T-helper 2 cell treated with Interferon-gamma antibody and Interleukin-4, amounts not matched to agents 100 ng/mL and 5 ng/mL, for 36 hours (primary cell): ENCODE results near the gene SERPINA6. TPM values are rescaled to one million over a fixed set of nuclear protein-coding genes. Genes with fewer than 3 reads are reported as not detected.
"Not testable (repeated sequence)": the region's sequence is repeated elsewhere in the genome, so short reads cannot be mapped to it uniquely, and the experiment has no call there.

Source experiments
- intact Hi-C: fragments of 100-400 bp; cut with micrococcal nuclease; formaldehyde crosslinking; loops from one replicate; pipeline ENCODE4 v1.15.1; 2023
- total RNA-seq: library from RNA; stranded (reverse); gene quantifications from 2 replicates; pipeline ENCODE4 v1.2.3, GENCODE V29; 2022

The SERPINA6 gene
- total RNA-seq, 1 donor from 2014 or later: not detected

DNA sequence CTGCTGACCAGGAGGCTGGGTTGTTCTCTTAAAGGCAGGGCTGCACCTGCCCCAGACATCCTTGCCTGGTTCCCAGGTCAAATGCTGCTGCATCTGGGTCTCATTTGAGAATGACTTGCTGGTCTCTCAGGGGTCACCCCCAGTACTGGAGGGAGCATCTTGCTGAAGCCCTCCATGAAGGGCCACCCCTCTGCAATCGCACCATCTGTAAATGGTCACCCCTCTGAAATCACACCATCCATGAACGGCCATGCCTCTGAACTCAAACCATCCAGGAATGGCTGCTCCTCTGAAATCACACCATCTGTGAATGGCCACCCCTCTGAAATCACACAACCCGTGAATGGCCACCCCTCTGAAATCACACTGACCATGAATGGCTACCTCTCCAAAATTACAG, 7.3 kb upstream of the SERPINA6 start:
- intact Hi-C loops: no loop called here

DNA sequence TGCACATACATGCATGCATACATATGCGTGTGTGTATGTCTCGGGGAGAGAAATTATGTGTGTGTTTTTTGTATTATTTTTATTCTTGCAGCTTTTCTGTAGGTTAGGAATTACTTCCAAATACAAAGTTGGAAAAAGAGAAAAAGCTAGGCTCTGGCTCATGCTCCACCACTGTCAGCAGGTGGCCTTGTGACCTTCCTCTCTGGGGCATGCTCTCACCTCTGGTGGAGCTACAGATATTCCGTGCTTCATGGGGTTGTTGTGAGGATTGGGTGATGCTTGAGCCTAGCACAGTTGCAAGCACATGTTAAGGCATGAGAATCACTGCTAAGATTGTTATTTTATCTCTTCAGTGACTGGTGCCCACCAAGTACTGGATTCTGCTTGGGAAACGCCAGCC, 6.7 kb upstream of the SERPINA6 start:
- intact Hi-C loops: no loop called here

DNA sequence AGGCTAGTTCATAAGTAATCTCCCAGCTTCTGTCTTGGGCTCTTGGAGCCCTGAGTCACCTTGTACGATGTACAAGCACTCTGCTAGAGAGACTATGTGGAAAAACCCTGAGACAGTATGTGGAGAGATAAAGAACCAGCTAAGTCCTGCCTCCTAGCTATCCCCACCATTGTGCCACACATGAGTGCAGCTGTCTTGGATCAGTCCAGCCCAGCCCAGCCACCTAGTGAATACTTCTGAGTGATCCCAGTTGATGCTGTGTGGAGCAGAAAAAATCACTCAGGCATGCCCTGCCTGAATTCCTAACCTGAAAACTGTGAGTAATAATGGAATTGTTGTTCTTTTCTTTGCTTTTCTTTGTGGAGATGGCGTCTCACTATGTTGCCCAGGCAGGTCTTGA, 5.1 kb upstream of the SERPINA6 start:
- intact Hi-C loops: no loop called here

DNA sequence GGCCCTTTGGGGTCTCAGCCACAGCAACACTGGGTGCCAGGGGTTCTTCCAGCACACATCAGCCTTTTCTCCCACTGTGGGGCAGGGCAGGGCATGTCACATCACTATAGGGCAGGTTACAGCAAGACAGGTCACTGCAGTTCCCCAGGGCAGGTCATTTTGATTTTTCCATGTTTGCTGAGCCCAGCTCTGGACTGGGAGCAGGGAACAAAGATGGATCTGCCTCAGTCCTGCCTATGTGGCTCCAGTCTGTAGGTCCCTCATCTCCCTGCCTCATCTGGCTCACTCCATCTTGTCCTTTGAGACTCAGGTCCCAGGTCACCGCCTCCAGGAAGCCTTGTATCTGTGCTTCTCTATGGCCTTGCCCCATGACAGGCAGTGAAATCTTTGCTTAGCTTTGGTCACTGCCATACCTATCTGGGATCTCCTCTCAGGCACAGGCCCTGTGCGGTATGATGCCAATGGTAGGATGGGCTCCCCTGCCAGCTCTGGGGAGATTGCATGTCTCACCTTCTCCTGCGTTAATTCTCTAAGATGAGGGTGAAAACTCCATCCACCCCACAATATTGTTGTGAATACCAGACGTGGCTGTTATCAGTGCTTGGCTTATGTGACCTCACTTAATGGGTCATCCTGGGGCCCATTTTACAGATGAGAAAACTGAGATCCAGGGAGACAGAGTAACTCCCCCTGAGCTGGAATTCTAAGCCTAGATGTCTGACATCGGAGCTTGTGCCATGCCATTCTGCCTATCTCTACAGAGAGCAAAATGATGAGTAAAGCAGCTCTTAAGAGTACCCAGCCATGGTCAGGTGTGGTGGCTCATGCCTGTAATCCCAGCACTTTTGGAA, 1.5 kb downstream of the SERPINA6 start:
- intact Hi-C loops: no loop called here

DNA sequence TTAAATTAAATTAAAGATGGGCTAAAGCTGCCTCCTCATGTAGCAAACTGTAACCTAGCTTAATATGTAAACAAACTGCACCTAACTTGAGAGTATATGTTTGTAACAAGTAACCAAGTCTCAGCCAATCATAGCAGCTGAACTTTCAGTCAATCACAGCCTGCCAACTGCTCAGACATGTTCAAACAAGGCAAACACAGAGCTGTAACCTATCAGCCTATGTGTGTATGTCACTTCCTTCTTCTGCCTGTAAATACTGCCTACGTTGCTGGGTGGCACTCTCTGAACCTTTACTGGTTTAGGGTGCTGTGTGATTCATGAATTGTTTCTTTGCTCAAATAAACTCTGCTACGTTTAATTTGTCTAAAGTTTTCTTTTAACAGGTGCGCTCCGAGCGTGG, 2.9 kb downstream of the SERPINA6 start:
- intact Hi-C loops: no loop called here

DNA sequence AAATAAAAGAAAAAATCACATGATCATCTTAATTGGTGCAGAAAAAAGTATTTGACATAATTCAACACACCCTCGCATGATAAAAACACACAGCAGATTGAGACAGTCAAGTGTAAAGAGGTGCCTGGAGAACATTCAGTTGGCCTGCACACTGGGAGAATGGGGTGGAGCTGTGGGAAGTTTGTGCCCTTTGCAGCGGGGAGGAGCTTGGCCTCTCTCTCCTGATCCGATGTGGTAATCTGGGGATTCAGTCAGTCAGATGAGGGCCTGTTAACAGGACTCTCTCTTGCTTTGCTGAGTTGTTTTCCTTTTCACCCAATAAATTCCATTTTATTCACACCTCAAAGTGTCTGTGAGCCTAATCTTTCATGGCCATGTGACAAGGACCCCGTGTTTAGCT, 5.9 kb downstream of the SERPINA6 start:
- intact Hi-C loops: no loop called here

DNA sequence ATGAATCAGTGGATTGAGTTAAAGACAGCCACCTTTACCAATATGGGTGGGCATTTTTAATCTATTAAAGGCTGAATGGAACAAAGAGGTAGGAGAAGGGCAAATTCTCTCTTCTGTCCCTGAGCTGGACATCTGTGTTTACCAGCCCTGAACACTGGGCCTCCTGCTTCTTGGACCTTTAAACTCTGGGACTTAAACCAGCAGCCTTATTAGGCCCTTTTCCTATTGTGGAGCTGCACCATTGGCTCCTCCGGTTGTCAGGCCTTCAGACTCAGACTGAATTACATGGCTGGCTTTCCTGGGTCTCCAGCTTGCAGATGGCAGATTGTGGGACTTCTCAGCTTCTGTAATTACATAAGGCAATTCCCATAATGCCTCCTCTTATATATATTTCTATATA, 6.4 kb downstream of the SERPINA6 start:
- intact Hi-C loops: no loop called here

DNA sequence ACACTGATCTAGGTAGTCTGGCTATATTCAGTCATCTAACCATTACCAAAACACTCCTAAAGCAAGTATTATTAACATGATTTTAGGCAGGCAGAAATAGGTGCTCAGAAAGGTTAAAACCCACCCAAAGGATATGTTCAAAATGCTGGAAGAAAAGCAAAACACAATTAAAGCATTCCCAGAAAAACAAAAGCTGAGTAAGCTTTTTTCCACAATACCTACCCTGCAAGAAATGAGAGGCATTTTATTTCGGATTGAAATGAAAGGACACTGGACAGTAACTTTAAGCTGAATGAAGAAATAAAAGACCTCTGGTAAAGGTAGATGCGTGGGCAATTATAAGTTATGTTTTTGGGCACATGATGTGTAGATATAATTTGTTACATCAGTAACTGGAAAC, 8.2 kb downstream of the SERPINA6 start:
- intact Hi-C loops: no loop called here

DNA sequence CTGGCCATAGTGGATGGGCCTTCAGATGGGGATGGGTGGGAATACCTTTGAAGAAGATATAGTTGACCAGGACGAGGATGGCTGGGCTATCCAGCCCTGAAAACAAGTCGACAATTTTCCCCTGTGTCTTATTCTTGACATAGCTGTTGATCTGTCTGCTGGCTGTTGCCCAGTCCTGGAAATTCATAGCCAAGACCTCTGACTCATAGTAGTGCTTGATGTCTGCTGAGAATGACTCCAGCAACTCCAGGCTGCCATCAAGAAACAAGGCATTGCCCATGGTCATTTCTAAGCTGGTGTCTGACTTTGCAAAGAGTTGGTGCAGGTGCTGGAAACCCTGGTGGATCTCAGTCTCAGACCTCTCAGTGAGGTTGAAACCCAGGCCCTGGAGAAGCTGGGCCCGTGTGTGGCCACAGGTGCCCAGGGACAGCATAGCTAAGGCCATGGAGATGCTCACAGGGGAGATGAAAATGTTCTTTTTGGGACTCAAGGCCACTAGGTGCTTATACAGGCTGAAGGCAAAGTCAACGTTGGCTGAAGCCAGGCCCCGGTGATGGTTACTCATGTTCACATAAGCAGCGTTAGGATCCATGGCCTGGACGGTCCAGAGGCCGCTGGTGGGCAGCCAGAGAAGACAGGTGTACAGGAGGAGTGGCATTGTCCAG, 9.0 kb downstream of the SERPINA6 start:
- intact Hi-C loops: no loop called here

DNA sequence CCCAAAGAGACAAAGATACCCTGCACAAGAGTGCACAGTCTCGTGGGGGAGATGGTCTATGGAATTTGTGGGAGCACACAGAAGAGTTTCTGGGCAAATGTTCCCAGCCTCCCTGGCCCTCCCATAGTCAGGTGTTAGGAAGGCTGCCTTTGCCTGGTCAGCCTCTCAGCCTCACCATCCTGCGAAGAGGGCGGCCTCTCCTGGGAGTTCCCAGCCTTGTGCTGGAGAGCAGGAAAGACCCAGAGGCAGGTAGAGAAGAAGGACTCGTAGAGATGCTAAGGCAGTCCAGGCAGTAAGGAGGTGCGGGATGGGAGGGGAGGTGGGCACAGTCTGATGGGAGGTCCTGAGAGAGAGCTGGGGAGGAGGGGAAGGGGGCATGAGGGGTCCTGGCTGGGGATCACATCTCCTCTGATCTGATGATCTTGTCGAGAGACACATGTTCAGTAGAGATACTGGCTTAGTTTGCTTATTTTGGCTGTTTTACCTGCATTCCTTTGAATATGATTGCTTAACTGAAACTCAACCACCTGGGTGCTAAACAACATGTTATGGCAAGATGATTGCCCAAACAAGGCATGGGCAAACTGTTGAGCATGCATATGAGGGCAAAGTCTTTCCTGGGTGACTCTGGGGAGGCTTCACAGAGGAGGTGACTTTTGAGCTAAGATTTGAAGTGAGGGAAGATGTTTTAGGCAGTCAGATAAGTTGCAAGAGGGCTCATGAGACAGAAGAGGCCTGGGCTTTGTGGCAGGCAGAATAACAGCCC, 10.5 kb downstream of the SERPINA6 start:
- intact Hi-C loops: no loop called here

DNA sequence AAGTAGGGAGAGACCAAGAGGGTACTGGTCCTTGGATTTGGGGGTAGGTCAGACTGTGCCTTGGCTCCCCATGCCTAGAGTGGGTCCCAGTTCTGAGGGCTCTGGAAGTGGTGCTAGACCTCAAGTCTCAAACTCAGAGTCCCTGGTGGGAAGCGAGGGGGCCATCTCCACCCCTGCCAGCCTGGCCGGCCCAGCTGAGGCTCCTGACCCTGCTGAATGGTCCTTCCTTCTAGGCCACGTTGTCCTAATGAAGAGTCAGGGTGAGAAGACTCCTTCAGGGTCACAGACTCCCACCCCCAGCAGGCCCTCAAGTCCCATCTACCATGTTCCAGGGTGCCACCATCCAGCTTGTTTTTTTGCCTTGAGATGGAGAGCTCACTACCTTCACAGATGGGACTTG, 12.9 kb downstream of the SERPINA6 start:
- intact Hi-C loops: no loop called here

DNA sequence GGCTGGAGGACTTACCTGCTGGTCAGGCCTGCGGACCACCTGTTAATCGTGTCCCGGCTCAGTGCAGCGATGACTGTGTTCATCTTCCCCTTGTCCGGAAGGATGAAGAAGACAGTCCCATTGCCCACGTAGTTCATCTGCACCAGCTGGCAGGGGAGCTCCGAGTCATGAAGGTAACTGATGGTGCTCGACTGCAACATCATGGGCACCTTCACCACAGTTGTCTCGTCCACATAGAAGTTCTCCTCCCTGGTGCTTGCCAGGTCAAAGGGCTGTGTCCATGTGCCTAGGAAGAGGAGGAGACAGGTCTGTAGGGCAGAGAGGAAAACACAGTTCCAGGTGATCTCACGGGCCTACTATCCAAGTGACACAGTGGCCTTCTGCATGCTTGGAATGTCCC, 13.4 kb downstream of the SERPINA6 start:
- intact Hi-C loops: no loop called here

DNA sequence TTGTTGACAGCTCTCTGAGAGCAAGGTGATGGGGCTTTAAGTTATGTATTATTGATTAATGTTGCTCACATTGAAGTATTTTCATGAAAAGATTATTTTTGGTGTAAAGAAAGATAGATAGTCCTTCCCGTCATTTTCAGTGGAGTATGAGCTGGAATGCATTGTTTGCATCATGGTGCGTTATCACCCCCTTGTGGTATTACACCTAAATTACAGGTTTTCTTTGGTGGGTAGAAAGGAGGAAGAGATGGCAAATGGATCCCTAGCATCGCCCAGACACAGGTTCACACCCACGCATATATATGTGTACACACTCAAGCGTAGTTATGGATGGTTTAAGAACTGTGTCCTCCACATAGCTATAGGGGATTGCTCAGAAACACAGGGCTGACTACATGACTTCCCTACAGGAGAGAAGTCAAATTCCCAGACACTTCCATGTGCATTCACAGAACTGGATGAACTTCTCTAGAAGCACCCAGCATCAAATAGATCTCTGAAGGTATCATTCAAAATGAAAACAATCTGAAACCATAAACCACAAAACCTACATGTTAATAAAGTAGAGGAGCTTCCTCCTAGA, 15.6 kb downstream of the SERPINA6 start:
- intact Hi-C loops: no loop called here

DNA sequence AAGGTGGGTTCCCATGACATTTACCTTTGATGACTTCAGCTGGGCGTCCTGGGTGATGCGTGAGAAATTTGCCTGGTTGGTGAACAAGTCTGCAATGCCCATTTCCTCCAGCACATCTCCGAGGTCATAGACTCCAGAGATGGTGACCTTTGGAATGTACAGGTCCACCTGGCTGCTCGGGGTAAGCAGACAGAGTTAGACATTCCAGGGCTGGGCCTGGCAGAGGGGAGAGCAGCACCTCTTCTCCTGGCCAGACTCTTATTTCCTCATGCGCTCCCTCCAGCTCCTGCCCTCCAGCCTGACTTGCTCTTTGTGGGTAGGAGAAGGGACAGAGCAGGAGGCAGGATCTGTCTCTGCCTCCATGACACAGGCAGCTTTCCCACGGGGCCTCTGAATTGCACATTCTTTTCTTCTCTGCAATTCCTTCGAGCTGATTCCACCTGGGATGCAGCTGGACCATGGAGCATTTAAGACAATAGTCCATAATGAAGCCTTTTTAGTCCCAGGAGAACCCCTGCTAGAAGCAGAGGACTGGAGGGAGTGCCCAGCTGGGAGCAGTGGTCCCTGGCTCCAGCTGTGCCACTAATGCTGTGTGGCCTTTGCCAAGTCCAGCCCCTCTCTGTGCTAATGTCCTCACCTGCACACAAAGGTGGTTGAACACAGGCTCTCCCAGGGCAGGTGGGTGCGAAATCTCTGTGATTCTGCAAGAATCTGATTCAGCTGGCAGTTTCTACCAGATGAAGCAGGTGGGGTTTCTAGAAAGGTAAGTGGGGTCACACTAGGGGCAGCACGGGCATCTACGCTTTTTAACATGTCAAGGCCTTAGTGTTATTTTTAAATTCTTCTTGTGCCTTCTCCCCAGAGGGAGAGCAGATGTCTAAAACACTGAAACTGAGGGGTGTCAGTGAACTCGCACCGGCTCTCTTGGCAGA, 16.8 kb downstream of the SERPINA6 start:
- intact Hi-C loops: no loop called here

DNA sequence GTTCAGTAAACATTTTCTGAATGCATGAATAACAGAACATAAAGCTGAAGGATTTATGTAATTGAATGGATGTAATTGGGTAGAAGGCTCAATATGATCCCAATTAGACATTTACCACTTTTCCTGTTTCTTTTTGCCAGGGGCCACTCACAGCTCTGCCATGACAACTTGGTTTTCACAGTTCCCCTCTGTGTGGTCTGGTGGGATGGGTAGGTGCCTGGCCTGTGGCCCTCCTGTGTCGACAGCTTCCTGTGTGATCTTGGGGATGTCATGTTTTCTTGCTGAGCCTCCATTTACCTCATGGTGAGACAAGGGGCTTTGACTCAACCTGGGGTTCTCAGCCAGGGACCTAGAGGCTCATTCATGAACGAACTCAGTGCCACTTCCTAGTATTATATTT, 17.5 kb downstream of the SERPINA6 start:
- intact Hi-C loops: no loop called here

DNA sequence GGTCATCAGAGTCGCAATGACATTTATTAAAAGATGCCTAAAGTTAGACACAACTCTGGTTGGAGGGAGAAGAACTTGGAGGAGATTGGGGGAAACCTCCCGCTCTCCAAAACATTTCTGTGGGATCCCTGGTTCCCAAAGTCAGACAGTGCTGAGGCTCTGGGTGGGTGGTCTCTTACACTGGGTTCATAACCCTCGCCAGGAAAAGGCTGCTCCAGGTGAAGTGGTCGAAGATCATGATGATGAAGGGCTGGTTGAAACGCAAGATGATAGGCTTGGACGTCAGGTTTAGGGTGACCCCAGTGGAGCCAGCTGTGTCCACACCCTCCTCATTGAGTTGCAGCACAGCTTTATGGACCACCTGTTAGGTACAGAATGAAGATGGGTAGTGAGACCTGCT, 18.9 kb downstream of the SERPINA6 start:
- intact Hi-C loops: no loop called here

DNA sequence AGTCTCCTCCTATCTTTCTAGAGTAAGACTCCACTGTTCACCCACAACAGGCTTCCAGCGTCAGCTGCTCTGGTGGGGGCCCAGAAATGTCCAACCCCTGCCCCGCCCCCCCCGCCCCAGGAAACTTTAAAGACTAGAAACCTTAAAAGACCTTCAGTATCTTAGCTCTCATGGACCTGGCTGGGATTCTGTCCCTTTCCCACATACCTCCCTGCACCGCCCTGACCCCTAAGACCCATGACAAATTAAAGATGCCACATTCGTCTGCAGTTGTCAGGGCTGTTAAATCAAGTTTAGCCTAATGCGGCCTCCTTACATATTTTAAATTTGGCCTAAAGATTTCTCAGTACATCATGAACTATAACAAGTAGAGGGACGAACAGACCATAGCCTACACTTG, 20.0 kb downstream of the SERPINA6 start:
- intact Hi-C loops: no loop called here

DNA sequence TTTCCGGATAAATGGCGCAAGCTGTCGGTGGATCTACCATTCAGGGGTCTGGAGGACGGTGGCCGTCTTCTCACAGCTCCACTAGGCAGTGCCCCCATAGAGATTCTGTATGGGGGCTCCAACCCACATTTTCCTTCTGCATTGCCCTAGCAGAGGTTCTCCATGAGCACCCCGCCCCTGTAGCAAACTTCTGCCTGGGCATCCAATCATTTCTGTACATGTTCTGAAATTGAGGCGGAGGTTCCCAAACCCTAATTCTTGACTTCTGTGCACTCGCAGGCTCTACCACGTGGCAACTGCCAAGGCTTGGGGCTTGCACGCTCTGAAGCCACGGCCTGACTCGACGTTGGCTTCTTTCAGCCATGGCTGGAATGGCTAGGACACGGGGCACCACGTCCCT, 25.0 kb downstream of the SERPINA6 start:
- intact Hi-C loops: no loop called here

DNA sequence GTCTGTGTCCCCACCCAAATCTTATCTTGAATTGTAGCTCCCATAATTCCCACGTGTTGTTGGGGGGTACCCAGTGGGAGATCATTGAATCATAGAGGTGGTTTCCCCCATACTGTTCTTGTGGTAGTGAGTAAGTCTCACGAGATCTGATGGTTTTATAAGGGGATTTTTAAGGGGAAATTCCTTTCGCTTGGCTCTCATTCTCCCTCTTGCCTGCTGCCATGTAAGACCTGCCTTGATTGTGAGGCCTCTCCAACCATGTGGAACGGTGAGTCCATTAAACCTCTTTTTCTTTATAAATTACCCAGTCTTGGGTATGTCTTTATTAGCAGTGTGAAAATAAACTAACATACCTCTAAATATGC, 27.0 kb downstream of the SERPINA6 start:
- intact Hi-C loops: not testable (repeated sequence)

DNA sequence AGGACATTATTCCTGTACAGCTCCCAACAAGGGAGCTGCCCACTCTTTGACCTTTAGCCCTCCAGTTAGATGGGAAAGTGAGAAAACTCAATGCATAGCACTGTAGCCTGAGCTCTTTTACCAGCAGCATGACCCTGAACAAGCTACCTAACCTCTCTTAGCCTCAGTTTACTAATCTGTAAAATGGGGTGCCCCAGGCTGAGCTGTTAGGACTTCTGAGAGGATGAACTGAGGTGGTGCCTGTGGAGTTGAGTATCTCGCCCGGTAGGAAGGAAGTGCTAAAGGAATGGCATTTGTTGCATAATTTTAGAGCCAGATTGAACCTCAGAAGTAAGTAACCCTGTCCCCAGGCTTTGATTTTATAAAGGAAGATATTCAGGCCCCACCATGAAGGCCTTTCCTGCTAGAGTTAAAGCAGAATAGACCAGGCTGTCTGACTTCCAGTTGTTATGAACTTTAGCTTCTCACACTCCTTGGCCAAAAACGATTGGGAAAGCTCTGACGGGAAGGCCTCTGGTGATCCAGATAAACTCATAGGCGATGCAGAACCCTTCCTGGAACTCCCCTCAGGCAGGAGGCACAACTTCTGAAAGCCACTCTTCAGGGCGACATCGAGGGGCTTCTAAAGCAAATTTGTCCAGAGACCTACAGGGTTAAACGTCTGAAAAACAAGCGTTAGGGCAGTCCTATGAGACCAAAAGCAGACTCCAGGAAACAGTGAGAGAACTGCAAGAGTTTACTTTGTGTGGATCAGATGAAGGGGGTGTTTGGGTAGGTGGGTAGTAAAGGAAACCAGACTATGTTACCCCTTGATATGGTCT, 27.6 kb downstream of the SERPINA6 start:
- intact Hi-C loops: no loop called here
